Measurements from ENCODE around the gene LRRC38. TPM values are rescaled to one million over a fixed set of nuclear protein-coding genes. Genes with fewer than 3 reads are reported as not detected.

LRRC38 gene
- total and polyA plus RNA-seq, 2 of the 8 experiments (the other 6 are each of a cell fraction or from before 2014, with no cell fraction given), result 0.17 to 0.63 TPM

- no peak for FAIRE-seq
- no peak overlapping the region for H3K4me3 ChIP-seq (ENCODE audit: extremely low read depth in 1 of 4, insufficient read depth in 2 of 4, low read depth in 3 of 4, low read length in 4 of 4)
- H4K5ac ChIP-seq (ENCODE audit: insufficient read length, low read depth, low read length), result no peak overlapping the region
- no peak overlapping the region for H4K91ac ChIP-seq (replicated peaks; ENCODE audit: insufficient read length, low read length)
- H3K27ac ChIP-seq (ENCODE audit: low read depth, low read length), result no peak overlapping the region
- no peaks in the 10 kb centered on the region for H3K36me3 ChIP-seq (ENCODE audit: control insufficient read depth in 2 of 4, insufficient read depth in 4 of 4, low read length in 3 of 4)
- no peaks in the 10 kb centered on the region for H3K27me3 ChIP-seq (replicated peaks in 1 of 4; ENCODE audit: control insufficient read depth in 3 of 4, extremely low read depth in 1 of 4, insufficient read depth in 3 of 4, low read length in 3 of 4)
- no peak overlapping the region for H3K9ac ChIP-seq (replicated peaks in 1 of 4; ENCODE audit: extremely low read depth in 1 of 4, low read depth in 3 of 4, low read length in 3 of 4)
- no peaks in the 10 kb centered on the region for H3K79me1 ChIP-seq (ENCODE audit: low read depth, low read length)
- no peak overlapping the region for H3K14ac ChIP-seq (ENCODE audit: insufficient read length)
- H2AFZ ChIP-seq (ENCODE audit: low read length), result no peak overlapping the region
- no peak overlapping the region for H2BK12ac ChIP-seq (ENCODE audit: low read depth, low read length)
- no peak for TF ChIP-seq GTF2F1 (IDR thresholded peaks at IDR 0.05; ENCODE audit: borderline replicate concordance, low read depth, low read length)
- TF ChIP-seq PHF8 (conservative IDR thresholded peaks at IDR 0.05; ENCODE audit: low read depth, low read length), result no peak
- TF ChIP-seq SIX5 (IDR thresholded peaks at IDR 0.05; ENCODE audit: low read depth, low read length), result no peak
- no peak for TF ChIP-seq ZNF274 (IDR thresholded peaks at IDR 0.05; ENCODE audit: borderline replicate concordance, extremely low read depth, low read length)
- TF ChIP-seq CHD1 (IDR thresholded peaks at IDR 0.05; ENCODE audit: low read depth, low read length), result no peak
- no peak for TF ChIP-seq RFX5 (IDR thresholded peaks at IDR 0.05; ENCODE audit: borderline replicate concordance, low read depth, low read length)
- no peak for TF ChIP-seq E2F6 (IDR thresholded peaks at IDR 0.05)
- no peak for TF ChIP-seq BRCA1 (IDR thresholded peaks at IDR 0.05; ENCODE audit: low read depth, low read length)
- TF ChIP-seq NRF1 (IDR thresholded peaks at IDR 0.05; ENCODE audit: low read depth, low read length), result no peak
- TF ChIP-seq JUN (IDR thresholded peaks at IDR 0.05; ENCODE audit: low read depth, low read length), result no peak
- no peak for TF ChIP-seq MAX (IDR thresholded peaks at IDR 0.05)
- ChIA-PET POLR2A (ENCODE audit: partially characterized antibody) (no interaction called here), CTCF (ENCODE audit: partially characterized antibody) (interaction anchor here (1.0 to 3.1 kb wide), 3 partner anchors 15 to 109 kb away, joined by 3 to 16 read pairs (median 8); no protein-coding TSS in a partner anchor)
- H2BK15ac ChIP-seq (ENCODE audit: low read length), result no peak overlapping the region
- no peak overlapping the region for H2BK20ac ChIP-seq (ENCODE audit: low read length)
- H3K4me2 ChIP-seq (ENCODE audit: insufficient read depth in 1 of 2, low read depth in 2 of 2, low read length in 2 of 2), result no peak overlapping the region
- H3K79me2 ChIP-seq (ENCODE audit: control insufficient read depth in 1 of 2, insufficient read depth in 2 of 2, low read length in 2 of 2), result no peaks in the 10 kb centered on the region
- H3K9me3 ChIP-seq (ENCODE audit: insufficient read depth in 2 of 2, low read depth in 1 of 2, low read length in 1 of 2), result no peaks in the 10 kb centered on the region
- H2BK5ac ChIP-seq (ENCODE audit: low read depth, low read length), result no peak overlapping the region
- H3K18ac ChIP-seq (ENCODE audit: extremely low read depth, low read length), result no peak overlapping the region
- H3K4ac ChIP-seq (replicated peaks; ENCODE audit: insufficient read length, low read depth, low read length), result no peak overlapping the region
- no peak for DNase-seq (ENCODE audit: low read depth in 1 of 2, low spot score in 2 of 2)
- WGBS, 2 experiments (ENCODE audit: extremely low coverage in 1 of 2, insufficient coverage in 1 of 2, insufficient read length in 1 of 2, insufficient replicate concordance in 2 of 2, low coverage in 1 of 2, low lambda C conversion rate in 2 of 2, missing lambda C conversion rate in 1 of 2), result 92% methylated on average over 6 of the region's 6 CpGs; no CpG with 5 or more reads in 1 of the 2 experiments
- no peak overlapping the region for H4K8ac ChIP-seq (ENCODE audit: extremely low read depth, insufficient read depth, low read length)
- H2AK5ac ChIP-seq (ENCODE audit: low read depth, low read length), result no peak overlapping the region
- H3K4me1 ChIP-seq (replicated peaks in 1 of 4; ENCODE audit: control insufficient read depth in 3 of 4, insufficient read depth in 4 of 4, low read length in 3 of 4), result no peaks in the 10 kb centered on the region
- no peak overlapping the region for H2BK120ac ChIP-seq (replicated peaks; ENCODE audit: low read depth, low read length)
- no peak overlapping the region for H3K56ac ChIP-seq (replicated peaks; ENCODE audit: insufficient read length, low read depth, low read length)
- no peak overlapping the region for H3K23ac ChIP-seq (ENCODE audit: insufficient read length)
- no peaks in the 10 kb centered on the region for H3K23me2 ChIP-seq (ENCODE audit: low read depth, low read length)
- H4K20me1 ChIP-seq (replicated peaks in 1 of 2; ENCODE audit: control insufficient read depth in 1 of 2, insufficient read depth in 2 of 2, low read length in 2 of 2), result no peaks in the 10 kb centered on the region
These were observed 42.5 kb upstream of the LRRC38 start for GRCh38 chr1:13556224-13556764.
